Measurements from ENCODE around the gene TMEM98. TPM values are rescaled to one million over a fixed set of nuclear protein-coding genes. Genes with fewer than 3 reads are reported as not detected.
"Not testable (repeated sequence)": the region's sequence is repeated elsewhere in the genome, so short reads cannot be mapped to it uniquely, and the experiment has no call there.

TMEM98 gene
- total and polyA plus RNA-seq, 2 donors from 2014 or later, result 44.0 to 57.1 TPM

GRCh38 chr17:32949181-32949580, 21.2 kb downstream of the TMEM98 start:
- H3K9ac ChIP-seq (ENCODE audit: low read length in 3 of 3), result no peak overlapping the region
- no peak overlapping the region for H3K4me3 ChIP-seq (ENCODE audit: low read length in 3 of 3)
- FAIRE-seq, result no peak
- H3K27ac ChIP-seq (ENCODE audit: low read depth in 2 of 2, low read length in 2 of 2), result no peak overlapping the region
- H3K9me3 ChIP-seq (ENCODE audit: control insufficient read depth in 2 of 3, insufficient read depth in 1 of 3, low read length in 3 of 3), result no peaks in the 10 kb centered on the region
- H3K36me3 ChIP-seq (ENCODE audit: control insufficient read depth in 2 of 3, insufficient read depth in 3 of 3, low read length in 3 of 3), result no peaks in the 10 kb centered on the region
- no peak for DNase-seq
- no peaks in the 10 kb centered on the region for H3K27me3 ChIP-seq (ENCODE audit: control insufficient read depth, insufficient read depth, low read length)
- TF ChIP-seq, protein P1, sequence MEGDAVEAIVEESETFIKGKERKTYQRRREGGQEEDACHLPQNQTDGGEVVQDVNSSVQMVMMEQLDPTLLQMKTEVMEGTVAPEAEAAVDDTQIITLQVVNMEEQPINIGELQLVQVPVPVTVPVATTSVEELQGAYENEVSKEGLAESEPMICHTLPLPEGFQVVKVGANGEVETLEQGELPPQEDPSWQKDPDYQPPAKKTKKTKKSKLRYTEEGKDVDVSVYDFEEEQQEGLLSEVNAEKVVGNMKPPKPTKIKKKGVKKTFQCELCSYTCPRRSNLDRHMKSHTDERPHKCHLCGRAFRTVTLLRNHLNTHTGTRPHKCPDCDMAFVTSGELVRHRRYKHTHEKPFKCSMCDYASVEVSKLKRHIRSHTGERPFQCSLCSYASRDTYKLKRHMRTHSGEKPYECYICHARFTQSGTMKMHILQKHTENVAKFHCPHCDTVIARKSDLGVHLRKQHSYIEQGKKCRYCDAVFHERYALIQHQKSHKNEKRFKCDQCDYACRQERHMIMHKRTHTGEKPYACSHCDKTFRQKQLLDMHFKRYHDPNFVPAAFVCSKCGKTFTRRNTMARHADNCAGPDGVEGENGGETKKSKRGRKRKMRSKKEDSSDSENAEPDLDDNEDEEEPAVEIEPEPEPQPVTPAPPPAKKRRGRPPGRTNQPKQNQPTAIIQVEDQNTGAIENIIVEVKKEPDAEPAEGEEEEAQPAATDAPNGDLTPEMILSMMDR (IDR thresholded peaks at IDR 0.05; ENCODE audit: borderline replicate concordance, extremely low read depth, insufficient read depth), result no peak
- intact Hi-C loops (cut with DNase I), result no loop called here
- H3K4me1 ChIP-seq (ENCODE audit: control insufficient read depth in 2 of 3, insufficient read depth in 2 of 3, low read depth in 1 of 3, low read length in 3 of 3), result peaks cover 0 to 6% (median 1%) of the 10 kb centered on the region in 3 donors

DNA sequence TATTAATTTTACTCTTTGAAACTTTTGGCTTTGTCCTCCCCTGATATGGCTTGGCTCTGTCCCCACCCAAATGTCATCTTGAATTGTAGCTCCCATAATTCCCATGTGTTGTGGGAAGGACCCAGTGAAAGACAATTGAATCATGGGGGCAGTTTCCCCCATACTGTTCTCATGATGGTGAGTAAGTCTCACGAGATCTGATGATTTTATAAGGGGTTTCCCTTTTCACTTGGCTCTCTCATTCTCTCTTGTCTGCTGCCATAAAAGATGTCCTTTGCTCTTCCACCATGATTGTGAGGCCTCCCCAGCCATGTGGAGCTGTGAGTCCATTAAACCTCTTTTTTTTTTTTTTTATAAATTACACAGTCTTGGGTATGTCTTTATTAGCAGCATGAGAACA, 24.5 kb downstream of the TMEM98 start:
- H3K4me3 ChIP-seq (ENCODE audit: low read length in 3 of 3); H3K9me3 ChIP-seq (ENCODE audit: control insufficient read depth in 2 of 3, insufficient read depth in 1 of 3, low read length in 3 of 3); intact Hi-C loops (cut with DNase I); DNase-seq; H3K9ac ChIP-seq (ENCODE audit: low read length in 3 of 3); FAIRE-seq; H3K27ac ChIP-seq (ENCODE audit: low read depth in 2 of 2, low read length in 2 of 2); H3K27me3 ChIP-seq (ENCODE audit: control insufficient read depth, insufficient read depth, low read length); H3K36me3 ChIP-seq (ENCODE audit: control insufficient read depth in 2 of 3, insufficient read depth in 3 of 3, low read length in 3 of 3): not testable (repeated sequence)
- H3K4me1 ChIP-seq (ENCODE audit: control insufficient read depth in 2 of 3, insufficient read depth in 2 of 3, low read depth in 1 of 3, low read length in 3 of 3), result peaks cover 0 to 13% (median 3%) of the 10 kb centered on the region in 3 donors

DNA sequence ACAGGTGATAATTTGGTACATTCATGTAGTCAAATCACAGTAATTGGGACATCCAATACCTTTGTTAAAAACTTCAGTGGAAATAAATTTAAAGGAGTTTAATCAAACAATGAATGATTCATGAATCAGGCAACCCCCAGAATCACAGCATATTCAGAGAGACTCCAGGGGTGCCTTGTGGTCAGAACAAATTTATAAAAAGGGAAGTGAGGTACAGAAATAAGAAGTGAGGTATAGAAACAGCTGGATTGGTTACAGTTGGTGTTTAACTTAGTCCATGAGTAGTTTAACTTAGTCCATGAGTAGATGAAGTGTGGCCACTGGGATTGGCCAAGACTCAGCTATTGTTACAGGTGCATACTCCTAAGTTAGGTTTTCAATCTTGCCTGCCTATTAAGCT, 25.1 kb downstream of the TMEM98 start:
- intact Hi-C loops (cut with DNase I), result no loop called here
- no peak for DNase-seq
- Histone ChIP-seq H3K27me3 (ENCODE audit: control insufficient read depth, insufficient read depth, low read length) (no peaks in the 10 kb centered on the region), H3K9me3 (ENCODE audit: control insufficient read depth in 2 of 3, insufficient read depth in 1 of 3, low read length in 3 of 3) (no peaks in the 10 kb centered on the region), H3K27ac (ENCODE audit: low read depth in 2 of 2, low read length in 2 of 2) (no peak overlapping the region), H3K36me3 (ENCODE audit: control insufficient read depth in 2 of 3, insufficient read depth in 3 of 3, low read length in 3 of 3) (no peaks in the 10 kb centered on the region), H3K4me1 (ENCODE audit: control insufficient read depth in 2 of 3, insufficient read depth in 2 of 3, low read depth in 1 of 3, low read length in 3 of 3) (peaks cover 0 to 13% (median 3%) of the 10 kb centered on the region in 3 donors), H3K4me3 (ENCODE audit: low read length in 3 of 3) (no peak overlapping the region), H3K9ac (ENCODE audit: low read length in 3 of 3) (no peak overlapping the region)
- TF ChIP-seq, protein P1 (IDR thresholded peaks at IDR 0.05; ENCODE audit: borderline replicate concordance, extremely low read depth, insufficient read depth), result no peak
- FAIRE-seq, result no peak

DNA sequence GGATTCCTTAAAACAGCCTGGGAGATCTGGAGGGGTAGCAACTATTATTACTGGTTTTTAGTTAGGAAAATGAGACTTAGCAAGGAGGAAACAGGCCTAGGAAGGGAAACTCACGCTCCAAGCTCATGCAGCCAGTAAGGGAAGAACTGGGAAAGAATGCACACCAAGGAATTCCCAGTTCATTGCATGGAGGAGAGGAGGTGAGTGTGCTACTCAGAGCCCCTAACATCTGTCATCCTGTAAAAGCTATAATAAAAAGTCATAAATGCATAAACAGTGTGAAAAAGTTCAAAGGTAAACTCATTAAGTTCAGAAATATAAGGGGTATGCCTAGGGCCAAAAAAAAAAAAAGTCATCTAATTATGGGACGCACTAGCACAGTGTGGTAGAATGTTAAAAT, 25.9 kb downstream of the TMEM98 start:
- H3K36me3 ChIP-seq (ENCODE audit: control insufficient read depth in 2 of 3, insufficient read depth in 3 of 3, low read length in 3 of 3), result no peaks in the 10 kb centered on the region
- H3K27ac ChIP-seq (ENCODE audit: low read depth in 2 of 2, low read length in 2 of 2), result no peak overlapping the region
- H3K4me1 ChIP-seq (ENCODE audit: control insufficient read depth in 2 of 3, insufficient read depth in 2 of 3, low read depth in 1 of 3, low read length in 3 of 3), result peaks cover 0 to 13% (median 3%) of the 10 kb centered on the region in 3 donors
- FAIRE-seq, result no peak
- H3K27me3 ChIP-seq (ENCODE audit: control insufficient read depth, insufficient read depth, low read length), result no peaks in the 10 kb centered on the region
- H3K4me3 ChIP-seq (ENCODE audit: low read length in 3 of 3), result no peak overlapping the region
- intact Hi-C loops (cut with DNase I), result no loop called here
- no peak overlapping the region for H3K9ac ChIP-seq (ENCODE audit: low read length in 3 of 3)
- TF ChIP-seq, protein P1 (IDR thresholded peaks at IDR 0.05; ENCODE audit: borderline replicate concordance, extremely low read depth, insufficient read depth), result no peak
- no peaks in the 10 kb centered on the region for H3K9me3 ChIP-seq (ENCODE audit: control insufficient read depth in 2 of 3, insufficient read depth in 1 of 3, low read length in 3 of 3)
- no peak for DNase-seq
